ENCODE measurements around the gene TBC1D22B.

The TBC1D22B gene

DNA sequence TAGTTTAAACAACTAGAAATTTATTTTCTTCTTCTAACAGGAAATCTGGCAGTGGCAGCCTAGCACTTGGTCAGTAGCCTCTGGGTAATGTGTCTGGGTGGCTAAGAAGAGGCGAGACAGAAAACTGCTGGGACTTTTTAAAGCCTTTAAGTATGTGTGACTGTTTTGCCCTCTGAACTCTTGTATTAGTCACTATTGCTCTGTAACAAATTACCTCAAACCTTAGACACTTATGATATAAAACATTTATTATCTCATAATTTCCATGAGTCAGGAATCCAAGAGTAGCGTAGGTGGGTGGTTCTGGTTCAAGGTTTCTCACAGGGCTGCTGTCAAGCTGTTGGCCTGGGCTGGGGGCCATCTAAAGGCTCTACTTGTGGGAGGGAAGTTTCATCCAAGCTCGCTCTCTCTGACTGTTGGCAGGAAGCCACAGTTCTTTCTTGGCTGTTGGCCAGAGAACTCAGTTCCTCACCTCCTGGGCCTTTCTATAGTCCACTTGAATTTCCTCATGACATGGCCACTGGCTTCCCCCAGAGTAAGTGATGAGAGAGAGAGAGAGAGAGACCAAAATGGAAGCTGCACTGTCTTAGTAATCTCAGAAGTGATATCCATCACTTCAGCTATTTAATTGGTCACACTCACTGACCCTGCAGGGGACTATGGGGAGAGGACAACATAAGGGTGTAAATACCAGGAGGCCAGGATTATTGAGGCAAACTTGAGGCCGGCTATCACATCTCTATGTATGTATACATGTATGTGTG lies 17.4 kb upstream of the TBC1D22B start:
- DNase-seq = peak; percentile 89

GRCh38 chr6:37241131-37241530 lies 16.4 kb upstream of the TBC1D22B start:
- no peak for DNase-seq

DNA sequence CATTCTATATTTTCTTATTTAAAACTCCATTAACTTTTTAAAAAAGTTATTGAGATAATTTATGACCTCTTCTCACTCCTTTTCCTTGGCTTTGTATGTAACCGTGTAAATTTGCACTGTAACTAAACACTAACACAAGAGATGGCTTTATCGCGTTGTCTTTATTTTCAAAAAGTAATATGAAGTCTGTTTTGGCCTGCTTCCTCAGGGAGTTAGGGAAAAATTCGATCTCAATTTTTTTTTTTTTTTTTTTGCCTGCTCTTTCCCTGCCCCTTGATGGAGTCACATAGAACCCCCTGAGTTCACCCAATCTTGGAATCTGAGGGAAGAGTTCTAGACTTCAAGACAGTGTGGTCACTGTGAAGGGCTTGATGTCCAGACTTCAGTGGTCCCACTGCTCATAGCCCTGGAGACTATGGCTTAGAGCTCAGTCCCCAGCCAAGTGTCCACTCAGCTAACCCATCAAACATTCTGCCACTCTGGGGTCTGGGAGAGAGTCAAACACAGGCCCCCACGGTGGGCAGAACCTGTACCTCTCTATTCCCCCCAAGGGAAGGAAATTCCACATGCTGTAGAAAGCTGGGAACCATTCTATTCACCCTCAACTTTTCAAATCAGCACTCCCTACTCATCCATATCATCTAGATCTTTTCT lies 15.7 kb upstream of the TBC1D22B start:
- no peak for DNase-seq

- peak; percentile 60 for DNase-seq
These were observed 15.0 kb upstream of the TBC1D22B start for GRCh38 chr6:37242429-37243052.

- no peak for DNase-seq
These were observed 14.3 kb upstream of the TBC1D22B start for GRCh38 chr6:37243131-37243815.

DNA sequence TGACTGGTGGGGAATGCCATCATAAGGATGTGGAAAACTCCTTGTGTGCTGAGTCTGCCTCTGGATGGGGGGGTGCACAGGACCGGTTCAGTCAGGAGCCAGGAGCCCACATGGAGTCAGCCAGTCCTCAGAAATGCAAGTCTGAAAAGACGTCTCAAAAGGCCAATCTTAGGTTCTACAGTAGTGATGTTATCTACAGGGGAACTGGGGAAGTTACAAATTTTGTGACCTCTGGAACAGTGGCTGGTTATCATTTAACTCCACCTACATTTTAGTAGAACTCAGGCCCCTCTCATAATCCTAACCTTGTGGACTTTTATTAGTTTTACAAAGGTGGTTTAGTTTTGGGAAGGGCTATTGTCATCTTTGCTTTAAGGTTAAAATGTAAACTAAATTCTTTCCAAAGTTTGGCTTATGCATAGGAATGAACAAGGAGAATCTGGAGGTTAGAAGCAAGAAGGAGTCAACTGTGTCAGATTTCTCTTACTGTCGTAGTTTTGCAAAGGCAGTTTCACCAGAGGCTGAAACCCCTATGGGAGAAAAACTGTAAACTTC lies 13.7 kb upstream of the TBC1D22B start:
- no peak for DNase-seq

DNA sequence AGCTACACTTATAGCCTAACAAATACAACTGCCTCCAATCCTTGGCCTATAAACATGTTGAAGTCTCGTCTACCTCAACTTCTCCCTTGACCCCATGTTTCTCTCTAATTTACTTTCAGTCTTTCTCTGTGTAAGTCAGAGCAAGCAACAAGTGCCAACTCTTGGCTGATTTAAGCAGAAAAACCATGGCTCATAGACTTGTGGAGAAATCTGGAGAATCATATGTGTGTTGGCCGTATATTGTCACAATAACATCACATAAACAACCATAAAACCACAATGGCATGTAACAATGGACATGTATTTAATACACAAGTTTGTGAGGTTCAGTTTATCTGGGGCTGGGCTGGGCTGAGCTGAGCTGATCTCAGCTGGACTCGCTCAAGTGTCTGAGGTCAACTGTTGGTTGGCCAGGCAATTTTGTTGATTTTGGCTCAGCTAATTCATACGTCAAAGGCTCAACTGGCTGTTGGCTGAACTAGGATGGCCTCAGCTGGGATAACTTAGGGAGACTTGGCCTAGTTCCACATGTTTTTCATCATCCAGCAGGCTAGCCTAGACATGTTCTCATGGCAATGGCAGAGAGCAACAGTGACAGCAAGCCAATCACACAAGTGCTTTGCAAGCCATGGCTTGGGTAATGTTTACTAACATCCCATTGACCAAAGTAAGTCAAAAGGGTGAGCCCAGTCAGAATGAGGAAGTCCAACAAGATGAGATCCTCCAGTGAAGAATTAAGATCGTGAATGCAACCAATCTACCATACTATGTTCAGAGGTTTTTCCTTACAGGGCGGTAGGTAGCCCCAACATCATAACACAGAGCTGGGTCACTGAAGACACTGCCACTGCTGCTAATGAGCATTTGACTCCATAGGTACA lies 12.9 kb upstream of the TBC1D22B start:
- peak; percentile 87 for DNase-seq

DNA sequence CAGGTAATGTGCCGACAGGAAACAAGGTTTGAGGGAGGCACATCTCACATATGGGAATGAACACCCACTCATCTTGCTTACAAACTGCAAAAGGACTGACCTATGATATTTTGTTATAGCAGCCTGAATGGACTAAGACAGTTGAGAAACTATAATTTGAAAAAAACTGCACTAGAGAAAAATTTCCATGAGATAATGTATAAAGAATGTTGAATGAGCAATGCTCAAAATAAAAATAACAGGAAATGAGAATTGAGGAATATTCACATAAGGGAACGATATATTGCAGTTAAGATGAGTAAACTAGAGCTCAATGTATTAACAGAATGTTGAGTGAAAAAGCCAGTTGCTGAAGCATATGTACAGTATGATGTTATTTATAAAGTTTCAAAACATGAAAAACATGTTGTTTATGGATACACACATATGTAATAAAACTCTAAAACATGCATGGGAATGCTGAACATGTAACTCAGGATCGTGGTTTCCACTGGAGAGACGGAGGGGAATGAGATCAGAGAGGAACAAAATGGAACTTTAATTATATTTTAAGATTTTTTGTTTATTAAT lies 6.3 kb upstream of the TBC1D22B start:
- DNase-seq = no peak

DNA sequence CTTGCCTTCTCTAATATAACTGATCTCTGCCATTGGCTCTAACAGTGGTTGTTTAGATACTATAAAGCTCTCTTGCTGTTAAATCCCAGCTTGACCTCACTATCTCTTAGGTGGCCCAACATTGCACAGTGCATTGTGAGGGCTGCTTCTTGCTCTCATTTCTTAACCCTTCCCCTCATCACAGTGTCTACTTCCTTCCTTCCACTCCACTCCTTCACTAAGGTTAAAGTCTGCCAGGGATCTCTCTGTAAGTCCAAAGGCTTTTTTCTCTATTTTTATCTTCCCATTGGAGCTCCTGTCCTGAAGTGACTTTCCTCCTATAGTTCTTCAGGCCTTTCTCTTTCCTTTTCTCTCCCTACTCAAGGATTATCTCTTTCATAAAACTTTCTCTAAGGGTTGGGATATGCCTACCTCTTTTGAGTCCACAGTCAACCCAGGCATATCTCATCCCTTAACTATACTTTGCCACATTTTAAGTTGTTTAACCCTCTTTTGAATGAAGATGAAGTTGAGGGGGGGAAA lies 4.0 kb upstream of the TBC1D22B start:
- DNase-seq = no peak

DNA sequence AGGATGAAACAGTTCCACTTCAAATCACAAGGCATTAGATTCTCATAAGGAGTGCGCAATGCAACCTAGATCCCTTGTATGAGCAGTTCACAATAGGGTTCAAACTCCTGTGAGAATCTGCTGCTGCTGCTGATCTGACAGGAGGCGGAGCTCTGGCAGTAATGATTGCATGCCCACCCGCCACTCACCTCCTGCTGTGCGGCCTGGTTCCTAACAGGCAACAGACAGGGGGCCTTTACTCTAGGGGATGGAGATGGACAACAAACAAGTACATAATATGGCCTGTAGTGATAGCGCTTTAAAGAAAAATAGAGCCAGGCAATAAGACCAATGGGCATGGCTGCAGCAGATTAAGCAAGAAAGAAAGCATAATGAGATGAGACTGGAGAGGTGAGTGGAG lies 2.7 kb upstream of the TBC1D22B start:
- DNase-seq = no peak

GRCh38 chr6:37256692-37257319 lies 766 bp upstream of the TBC1D22B start:
- peak; percentile 79 for DNase-seq

GRCh38 chr6:37257320-37257633 lies 295 bp upstream of the TBC1D22B start:
- no peak for DNase-seq

- DNase-seq = no peak
These were observed 983 bp downstream of the TBC1D22B start for GRCh38 chr6:37258405-37259105.

DNA sequence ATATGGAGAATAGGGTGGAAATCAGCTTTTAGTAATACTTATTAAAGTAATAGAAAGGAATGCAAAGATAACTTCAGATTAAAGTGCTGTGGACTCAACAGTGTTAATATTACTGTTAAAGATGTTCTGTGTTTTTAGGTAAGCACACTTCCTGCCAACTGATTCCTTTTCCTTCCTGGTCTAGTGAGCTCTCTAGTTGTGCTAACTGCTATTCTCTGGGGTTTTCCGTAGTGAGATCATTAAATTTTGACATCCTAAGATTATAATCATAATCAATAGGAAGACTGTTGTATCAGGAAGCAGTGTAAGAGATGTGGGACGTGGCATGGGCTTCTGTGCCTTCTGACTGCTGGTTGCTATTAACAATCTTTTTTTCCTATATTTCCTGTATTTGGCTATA lies 1.6 kb downstream of the TBC1D22B start:
- no peak for DNase-seq

DNA sequence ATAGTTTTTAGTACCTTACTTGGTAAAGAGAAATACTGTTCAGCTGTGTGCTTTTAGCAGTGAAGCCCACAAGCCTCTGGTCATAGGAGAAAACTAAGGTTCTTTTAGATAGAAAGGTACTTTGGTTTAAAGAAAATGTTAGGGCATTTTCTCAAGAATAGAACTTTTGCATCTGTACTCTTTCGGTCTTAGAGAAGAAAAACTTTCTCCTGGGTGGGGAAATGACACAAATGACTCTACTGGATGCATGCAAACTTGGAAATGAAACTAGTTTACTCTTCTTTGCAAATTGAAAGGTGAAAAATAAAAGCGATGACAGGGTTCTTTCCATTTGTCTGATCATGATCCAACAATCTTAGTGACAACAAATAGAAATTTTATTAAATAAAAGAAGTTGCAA lies 2.5 kb downstream of the TBC1D22B start:
- DNase-seq = no peak

- DNase-seq = no peak
These were observed 2.9 kb downstream of the TBC1D22B start for GRCh38 chr6:37260444-37260843.

DNA sequence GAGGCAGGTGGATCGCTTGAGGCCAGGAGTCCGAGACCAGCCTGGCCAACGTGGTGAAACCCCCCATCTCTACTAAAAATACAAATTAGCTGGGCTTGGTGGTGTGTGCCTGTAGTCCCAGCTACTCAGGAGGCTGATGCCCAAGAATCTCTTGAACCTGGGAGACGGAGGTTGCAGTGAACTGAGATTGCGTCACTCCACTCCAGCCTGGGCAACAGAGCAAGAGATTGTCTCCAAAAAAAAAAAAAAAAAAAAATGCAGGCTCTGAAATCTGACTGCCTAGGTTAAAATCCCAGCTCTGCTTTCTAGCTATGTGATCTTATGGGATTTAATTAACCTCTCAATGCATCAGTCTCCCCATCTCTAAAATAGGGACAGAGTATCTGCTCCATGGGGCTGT lies 3.6 kb downstream of the TBC1D22B start:
- DNase-seq = no peak

DNA sequence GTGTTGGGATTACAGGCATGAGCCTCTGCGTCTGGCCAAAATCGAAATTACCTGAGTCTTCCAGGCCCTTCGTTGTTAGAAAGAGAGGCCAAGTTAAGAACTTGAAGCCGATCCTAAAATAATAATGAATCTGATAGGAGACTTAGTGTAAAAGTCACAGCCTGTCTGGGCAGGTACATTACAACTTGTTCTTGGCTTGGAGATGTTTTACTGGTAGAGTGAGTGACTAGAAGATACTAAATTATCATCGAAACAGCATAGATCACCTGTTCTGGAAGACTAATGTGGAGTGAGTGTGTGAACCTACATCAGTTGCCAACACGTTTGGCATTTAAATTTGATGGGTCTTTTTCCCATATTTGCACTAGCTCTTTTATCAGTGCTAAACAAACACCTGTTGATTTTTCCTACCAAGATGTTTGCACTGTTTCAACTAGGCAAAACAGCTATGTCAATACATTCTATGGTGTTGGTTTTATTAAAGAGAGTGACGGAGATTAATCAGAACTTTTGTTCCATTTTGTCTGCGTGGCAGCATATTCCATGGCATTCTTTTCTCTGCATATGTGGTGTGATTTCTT lies 5.0 kb downstream of the TBC1D22B start:
- DNase-seq = no peak

DNA sequence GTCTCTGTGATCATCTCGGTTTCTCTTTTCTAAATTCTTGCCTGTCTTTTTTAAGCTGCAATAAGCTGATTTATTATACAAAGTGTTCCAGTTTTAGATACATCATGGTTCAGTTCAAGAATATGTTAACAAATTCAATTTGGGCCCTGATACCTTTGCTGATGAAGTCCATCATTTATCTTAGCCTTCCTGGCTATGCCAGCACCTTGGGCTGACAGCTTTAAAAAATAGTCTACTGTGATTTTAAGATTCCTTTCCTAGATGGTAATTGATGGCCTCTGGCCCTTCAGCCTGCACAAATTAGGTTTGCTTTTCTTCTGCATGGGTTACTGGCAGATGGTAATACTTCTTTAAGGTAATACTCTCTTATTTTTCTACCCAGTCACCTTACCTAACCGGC lies 7.4 kb downstream of the TBC1D22B start:
- DNase-seq = no peak

- DNase-seq = no peak
These were observed 8.3 kb downstream of the TBC1D22B start for GRCh38 chr6:37265860-37266259.

Measured in MV-4-11 (cell line).